Epithelial cell of proximal tubule (primary cell): ENCODE measurements around the gene ASTN2. TPM values are rescaled to one million over a fixed set of nuclear protein-coding genes. Genes with fewer than 3 reads are reported as not detected.

Experiments used
- DNase-seq: peaks from one replicate; pipeline ENCODE4 v3.0.0-alpha.2; 2011; ENCODE audit warnings: low read depth
- H3K4me3 ChIP-seq: 2 replicates; pipeline ENCODE4 v1.5.1; 2011; ENCODE audit warnings: low read depth, mild to moderate bottlenecking, low read length
- total RNA-seq: library from RNA; depleted of rRNA; stranded (reverse); fragments of >200 nt; gene quantifications from 2 replicates; pipeline ENCODE4 v1.2.3, GENCODE V29; 2015
- TF ChIP-seq, protein P1 (sequence below): conservative IDR thresholded peaks from 2 replicates; pipeline ENCODE4 v1.5.1; 2012; ENCODE audit warnings: low read depth, mild to moderate bottlenecking, low read length

Gene ASTN2
- total RNA-seq, 1 donor from 2014 or later, result 4.4 TPM

DNA sequence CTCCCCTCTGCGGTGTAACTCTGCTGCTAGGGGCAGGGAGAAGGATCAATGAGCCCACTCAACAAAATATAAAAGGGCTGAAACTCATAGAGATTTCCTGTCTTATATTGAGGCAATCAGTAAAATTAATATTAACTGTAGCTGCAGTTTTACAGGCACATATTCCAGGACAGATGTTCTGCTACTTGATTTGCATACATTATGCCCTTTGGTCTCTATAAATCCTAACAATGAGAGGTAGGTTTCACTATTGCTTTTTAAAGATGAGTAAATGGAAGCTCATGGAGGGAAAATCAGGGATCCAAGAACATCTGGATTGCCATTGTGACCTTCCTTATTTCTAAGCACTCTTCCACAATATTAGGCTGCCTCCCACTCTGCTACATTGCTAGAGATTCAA is 751.3 kb downstream of the ASTN2 start:
- no peak for DNase-seq

DNA sequence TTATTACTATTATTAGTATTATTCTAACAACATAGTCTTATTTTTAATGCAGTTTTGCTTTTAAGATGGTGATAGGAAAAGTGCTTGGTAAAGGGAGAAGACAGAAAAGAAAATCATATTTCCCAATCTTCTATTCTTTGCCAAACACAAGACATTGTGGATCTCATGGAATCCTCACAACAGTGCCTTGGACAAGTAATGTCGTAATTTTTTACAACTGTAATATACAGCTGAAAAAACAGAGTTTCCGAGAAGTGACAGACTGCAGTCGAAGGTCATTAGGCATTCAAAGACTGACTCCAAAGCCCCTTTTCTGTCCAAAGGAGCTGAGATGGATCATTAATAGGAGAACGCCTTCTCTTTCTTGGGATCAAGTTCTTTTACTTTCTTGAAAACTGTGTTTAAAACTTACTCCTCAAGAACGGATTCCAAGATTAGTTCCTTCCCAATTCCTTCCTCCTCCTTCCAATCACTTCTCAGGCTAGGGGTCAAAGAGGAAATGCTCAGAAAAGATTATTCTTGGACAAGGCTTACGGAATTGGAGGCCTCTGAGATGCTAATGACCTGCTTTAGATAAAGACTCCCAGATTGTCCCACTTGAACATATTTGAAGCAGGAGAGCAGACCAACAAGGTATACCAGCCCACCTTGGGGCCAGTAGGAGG is 752.1 kb downstream of the ASTN2 start:
- TF ChIP-seq, protein P1, sequence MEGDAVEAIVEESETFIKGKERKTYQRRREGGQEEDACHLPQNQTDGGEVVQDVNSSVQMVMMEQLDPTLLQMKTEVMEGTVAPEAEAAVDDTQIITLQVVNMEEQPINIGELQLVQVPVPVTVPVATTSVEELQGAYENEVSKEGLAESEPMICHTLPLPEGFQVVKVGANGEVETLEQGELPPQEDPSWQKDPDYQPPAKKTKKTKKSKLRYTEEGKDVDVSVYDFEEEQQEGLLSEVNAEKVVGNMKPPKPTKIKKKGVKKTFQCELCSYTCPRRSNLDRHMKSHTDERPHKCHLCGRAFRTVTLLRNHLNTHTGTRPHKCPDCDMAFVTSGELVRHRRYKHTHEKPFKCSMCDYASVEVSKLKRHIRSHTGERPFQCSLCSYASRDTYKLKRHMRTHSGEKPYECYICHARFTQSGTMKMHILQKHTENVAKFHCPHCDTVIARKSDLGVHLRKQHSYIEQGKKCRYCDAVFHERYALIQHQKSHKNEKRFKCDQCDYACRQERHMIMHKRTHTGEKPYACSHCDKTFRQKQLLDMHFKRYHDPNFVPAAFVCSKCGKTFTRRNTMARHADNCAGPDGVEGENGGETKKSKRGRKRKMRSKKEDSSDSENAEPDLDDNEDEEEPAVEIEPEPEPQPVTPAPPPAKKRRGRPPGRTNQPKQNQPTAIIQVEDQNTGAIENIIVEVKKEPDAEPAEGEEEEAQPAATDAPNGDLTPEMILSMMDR, result no peak
- no peak for DNase-seq
- no peak overlapping the region for H3K4me3 ChIP-seq

More for the DNA sequence above, 751.3 kb downstream of the ASTN2 start:
- no peak overlapping the region for H3K4me3 ChIP-seq
- TF ChIP-seq, protein P1, result no peak

DNA sequence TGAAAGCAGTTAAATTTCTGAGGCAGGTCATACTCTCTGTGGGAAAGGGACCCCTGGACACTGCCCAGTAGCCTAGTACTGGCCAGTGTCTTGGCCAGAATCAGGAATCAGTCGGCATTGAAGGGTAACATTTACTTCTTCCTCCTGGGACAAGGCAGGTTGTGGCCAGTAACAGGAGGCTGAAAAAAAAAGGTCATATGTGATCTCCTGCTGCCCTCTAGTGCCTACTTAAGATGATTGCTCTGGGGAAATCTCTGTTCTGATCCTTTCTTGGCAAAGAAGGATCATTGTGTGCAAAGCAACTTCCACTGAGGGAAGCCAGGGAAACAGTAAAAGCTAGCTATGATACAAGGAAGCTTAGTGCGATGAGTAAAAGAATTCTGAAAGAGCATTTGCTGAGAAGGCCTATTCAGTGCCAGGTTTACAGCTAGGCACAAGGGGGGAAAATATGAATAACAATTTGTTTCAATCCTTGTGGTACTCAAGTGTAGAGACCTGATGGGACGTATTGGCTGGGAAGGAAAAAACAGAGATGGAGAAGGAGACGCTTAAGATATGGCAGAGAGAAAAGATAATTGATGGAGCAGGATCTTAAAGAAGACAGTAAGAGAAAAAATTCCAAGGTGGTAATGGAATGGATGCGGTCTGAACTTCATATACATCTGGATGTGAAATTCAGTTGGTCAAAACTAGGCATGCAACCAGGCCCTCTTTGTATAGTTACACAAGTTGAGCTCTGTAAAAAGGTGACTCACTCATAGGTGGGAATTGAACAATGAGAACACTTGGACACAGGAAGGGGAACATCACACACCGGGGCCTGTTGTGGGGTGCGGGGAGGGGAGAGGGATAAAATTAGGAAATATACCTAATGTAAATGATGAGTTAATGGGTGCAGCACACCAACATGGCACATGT is 753.6 kb downstream of the ASTN2 start:
- TF ChIP-seq, protein P1, result peak; percentile 82
- DNase-seq, result peak; percentile 52
- no peak overlapping the region for H3K4me3 ChIP-seq

DNA sequence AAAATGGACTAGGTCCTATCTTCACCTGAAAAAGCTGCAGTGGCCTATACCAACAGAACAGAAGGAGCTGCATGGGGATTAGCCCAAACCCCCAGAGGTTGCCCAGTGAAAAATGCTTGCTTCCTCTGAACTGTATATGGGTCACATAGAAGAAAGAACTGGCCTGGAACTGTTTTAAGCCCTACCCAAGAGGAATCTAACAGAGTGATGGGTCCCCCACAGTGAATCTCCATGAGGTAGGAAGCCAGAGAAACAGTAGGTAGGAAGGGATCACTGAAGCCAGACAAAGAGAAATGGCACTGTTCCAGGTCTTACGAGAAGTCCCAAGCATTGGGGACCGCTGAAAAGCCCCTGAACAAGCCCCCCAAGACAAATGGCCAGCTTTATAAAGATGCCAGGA is 756.6 kb downstream of the ASTN2 start:
- TF ChIP-seq, protein P1, result no peak
- DNase-seq, result no peak
- no peak overlapping the region for H3K4me3 ChIP-seq

DNA sequence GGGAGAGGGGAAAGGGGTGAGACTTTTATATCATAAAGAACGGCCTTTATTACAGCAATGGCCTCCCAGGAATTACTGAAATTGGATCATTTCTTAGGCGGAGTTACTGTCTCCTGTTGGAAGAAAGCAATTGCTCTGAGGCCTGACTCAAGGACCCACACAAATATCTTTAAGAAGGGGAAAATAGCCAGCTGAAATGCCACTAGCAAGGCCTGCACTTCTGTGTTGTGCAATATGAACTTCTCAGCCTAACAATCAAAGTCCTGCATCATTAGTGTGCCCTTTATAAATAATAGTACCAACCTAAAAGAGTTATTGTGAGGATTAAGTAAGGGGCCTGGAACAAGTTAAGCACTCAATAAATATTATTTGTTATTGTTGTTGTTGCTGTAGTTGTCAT is 757.9 kb downstream of the ASTN2 start:
- TF ChIP-seq, protein P1, result no peak
- H3K4me3 ChIP-seq, result no peak overlapping the region
- DNase-seq, result no peak

DNA sequence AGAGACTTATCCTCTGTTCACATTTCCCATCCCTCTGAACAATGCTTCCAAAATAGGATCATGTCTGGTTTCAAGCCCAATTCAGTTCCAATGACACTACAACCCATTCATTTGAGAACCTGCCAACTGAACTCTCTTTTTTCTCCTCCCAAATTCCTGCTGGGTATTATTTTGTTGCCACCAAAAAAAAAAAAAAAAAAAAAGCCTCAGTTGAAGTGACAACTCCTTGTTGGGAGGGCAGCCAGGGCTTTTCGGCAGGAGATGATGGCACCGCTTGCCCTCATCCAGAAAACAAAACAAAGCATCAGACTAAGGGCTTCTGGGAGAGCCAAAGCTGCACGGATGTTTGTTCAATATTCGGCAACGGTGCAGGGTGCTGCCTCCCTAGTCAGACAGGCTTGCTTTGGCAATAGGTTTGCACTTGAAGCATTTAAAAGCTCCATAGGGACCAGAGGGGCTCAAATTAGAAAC is 758.3 kb downstream of the ASTN2 start:
- TF ChIP-seq, protein P1, result no peak

DNA sequence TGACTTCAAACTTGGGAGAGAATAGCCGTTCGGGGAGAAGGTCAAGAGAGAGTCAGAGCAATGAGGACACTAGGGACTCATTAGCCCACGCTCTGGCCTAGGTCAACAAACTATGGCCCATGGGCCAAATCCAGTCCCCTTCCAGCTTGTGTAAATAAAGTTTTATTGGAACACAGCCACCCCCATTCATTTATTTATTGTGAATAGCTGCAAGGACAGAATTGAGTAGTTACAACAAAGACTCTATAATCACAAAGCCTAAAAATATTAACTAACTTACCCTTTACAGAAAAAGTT is 760.9 kb downstream of the ASTN2 start:
- DNase-seq, result no peak
- no peak overlapping the region for H3K4me3 ChIP-seq
- TF ChIP-seq, protein P1, result no peak

More for the DNA sequence above, 758.3 kb downstream of the ASTN2 start:
- DNase-seq, result no peak
- H3K4me3 ChIP-seq, result no peak overlapping the region
